Measurements from ENCODE around the gene ACTR6.
"Not testable (repeated sequence)": the region's sequence is repeated elsewhere in the genome, so short reads cannot be mapped to it uniquely, and the experiment has no call there.

The ACTR6 gene

DNA sequence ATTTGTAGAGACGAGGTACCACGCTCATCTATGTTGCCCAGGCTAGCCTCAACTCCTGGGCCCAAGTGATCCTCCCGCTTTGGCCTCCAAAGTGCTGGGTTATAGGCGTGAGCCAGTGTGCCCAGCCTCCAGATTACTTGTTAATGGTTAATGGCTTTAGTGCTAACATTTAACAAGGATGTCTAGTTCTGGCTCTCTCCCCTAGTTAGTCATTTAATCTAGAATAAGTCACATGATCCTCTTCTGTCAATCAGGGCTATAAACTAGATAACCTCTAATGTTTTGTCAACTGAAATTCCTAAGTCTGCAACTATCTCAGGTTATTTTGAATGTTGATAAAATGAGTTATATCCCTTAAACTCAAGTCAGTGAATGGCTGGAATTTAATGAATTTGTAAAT, 15.7 kb downstream of the ACTR6 start:
- in situ Hi-C loops (cut with MboI; ENCODE audit: low sequenced_read_pairs), result no loop called here

DNA sequence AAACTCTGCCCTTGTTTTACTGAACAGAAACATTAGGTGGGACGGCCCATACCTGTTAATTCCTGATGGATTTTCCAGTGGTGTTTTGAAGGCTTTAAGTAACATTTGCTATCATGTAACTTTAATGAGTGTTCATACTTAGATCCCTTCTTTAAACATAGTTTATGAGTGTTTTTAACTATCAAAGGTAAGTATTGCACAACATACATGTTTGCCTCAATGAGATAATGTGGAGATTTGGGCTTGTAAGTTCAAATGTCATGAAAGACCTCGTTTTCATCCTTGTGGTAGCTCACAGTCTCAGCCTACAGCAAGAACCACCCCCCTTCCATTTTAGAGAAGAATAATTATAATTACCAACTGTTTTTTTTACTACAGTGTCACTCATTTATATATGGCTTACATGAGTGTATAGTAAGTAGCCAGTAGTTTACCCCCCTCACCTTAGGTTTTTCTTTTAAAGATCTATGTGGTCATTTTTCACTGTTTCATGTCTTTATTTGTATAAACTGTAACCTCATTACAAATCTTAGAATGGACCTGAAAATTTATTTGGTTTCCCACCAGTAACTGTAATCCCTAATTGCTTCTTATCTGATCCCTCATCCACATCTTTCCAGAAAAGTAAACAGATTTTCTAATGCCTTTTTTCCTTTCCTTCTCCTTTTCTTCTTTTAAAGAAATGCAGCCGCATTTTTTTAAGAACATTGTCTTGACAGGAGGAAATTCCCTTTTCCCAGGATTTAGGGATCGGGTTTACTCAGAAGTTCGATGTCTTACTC, 18.9 kb downstream of the ACTR6 start:
- in situ Hi-C loops (cut with MboI; ENCODE audit: low sequenced_read_pairs), result no loop called here

DNA sequence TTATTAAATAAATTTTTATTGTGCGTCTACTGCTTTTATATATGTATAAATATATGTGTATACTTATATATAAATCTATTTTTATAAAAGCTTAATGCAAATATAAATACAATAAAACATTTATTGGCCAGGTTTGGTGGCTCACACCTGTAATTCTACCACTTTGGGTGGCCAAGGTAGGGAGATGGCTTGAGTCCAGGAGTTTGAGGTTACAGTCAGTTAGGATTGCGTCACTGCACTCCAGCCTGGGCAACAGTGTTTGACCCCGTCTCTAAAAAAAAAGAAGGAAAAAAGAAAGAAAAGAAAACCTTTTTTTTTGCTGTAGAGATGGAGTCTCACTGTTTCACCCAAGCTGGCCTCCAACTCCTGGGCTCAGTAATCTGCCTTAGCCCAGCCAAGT, 20.9 kb downstream of the ACTR6 start:
- in situ Hi-C loops (cut with MboI; ENCODE audit: low sequenced_read_pairs), result no loop called here

DNA sequence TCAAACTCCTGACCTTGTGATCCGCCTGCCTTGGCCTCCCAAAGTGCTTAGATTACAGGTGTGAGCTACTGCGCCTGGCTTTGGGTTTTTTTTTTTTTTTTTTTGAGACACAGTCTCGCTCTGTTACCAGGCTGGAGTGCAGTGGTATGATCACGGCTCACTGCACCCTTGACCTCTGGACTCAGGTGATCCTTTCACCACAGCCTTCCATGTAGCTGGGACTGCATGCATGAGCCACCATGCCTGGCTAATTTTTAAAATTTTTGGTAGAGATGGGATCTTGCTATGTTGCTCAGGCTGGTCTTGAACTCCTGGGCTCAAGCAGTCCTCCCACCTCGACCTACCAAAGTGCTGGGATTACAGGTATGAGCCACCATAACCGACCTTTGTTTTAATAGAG, 21.6 kb downstream of the ACTR6 start:
- in situ Hi-C loops (cut with MboI; ENCODE audit: low sequenced_read_pairs), result not testable (repeated sequence)

DNA sequence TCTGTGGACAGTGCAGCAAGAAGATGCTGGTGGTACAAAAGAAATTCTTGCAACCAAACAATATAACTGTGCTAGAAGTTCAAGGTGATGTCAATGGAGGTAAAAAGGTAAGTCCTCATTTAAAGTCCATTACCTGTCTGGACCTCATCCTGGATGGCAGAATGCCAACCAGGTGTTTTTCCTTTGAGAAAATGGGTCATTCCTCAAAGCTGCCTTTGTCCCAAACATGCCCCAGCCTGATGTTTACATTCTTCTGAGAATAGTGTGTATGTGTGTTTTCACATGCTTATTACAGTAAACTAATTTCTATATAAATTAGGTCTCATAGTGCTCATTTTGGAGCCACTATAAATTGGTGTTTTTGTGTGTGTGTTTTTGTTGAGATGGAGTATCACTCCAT, 24.9 kb downstream of the ACTR6 start:
- in situ Hi-C loops (cut with MboI; ENCODE audit: low sequenced_read_pairs), result no loop called here

DNA sequence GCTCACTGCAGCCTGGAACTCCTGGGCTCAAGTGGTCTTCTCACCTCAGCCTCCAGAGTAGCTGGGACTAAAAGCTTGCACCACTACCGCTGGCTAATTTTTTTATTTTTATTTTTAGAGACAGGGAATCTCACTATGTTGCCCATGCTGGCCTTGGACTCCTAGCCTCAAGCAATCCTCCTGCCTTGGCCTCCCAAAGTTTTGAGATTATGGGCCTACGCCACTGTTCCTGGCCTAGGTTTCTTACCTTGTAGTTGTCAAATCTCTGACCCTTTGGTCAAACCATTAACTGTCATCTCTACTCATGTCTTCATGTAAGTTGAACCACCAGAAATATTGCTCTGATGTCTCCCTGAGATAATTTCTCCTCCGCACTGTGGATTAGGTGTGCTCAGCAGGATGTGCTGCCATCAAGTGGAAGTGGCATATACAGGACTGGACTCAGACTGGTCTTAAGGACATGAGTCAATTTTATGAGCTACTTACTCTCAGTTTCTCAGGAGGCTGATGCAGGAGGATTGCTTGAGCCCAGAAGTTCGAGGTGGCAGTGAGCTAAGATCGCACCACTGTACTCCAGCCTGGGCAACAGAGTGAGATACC, 28.5 kb downstream of the ACTR6 start:
- in situ Hi-C loops (cut with MboI; ENCODE audit: low sequenced_read_pairs), result no loop called here

DNA sequence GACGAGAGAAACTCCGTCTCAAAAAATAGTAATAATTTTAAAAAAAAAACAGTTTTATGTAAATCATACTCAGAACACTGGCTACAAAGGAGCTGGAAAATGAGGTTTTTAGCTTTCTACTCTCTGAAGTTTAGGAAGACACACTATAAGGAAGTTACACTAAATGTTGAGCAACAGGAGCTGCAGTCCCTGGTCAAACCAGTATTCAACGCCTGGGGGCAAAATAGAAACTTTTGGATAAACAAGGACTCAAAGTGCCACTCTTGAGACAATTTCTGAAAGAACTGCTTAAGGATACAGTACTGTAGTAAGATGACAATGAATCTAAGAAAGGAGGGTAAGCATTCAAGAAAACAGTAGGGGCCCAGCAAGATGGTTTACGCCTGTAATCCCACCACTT, 29.3 kb downstream of the ACTR6 start:
- in situ Hi-C loops (cut with MboI; ENCODE audit: low sequenced_read_pairs), result no loop called here

DNA sequence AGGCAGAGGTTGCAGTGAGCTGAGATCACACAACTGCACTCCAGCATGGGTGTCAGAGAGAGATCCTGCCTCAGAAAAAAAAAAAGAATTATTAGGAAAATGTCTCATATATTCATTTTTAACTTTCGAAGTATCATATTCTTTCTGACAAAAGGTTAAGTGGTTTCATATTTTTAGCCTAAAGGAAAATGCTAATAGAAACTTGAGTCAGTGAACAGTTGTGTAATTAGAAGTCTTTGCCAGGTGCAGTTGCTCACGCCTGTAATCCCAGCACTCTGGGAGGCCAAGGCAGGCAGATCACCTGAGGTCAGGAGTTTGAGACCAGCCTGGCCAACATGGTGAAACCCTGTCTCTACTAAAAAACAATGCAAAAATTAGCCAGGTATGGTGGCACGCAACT, 31.3 kb downstream of the ACTR6 start:
- in situ Hi-C loops (cut with MboI; ENCODE audit: low sequenced_read_pairs), result not testable (repeated sequence)

DNA sequence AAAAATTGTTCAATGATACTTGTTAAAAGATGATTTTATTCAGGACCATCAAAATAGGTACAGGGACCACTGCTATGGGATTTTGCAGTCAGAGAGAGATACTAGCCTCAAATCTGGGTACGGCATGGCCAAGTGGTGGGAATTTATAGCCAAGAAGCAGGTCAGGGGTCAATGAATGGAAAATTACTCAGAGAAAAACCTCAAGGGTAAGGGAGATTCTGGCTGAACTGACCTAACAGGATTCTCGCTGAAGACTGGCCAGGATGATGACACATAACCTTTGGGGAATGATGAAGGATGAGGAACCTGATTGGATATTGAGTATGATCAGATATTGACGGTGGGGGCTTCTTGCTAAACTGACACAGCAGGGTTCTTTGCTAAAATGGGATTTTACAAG, 33.6 kb downstream of the ACTR6 start:
- in situ Hi-C loops (cut with MboI; ENCODE audit: low sequenced_read_pairs), result no loop called here

DNA sequence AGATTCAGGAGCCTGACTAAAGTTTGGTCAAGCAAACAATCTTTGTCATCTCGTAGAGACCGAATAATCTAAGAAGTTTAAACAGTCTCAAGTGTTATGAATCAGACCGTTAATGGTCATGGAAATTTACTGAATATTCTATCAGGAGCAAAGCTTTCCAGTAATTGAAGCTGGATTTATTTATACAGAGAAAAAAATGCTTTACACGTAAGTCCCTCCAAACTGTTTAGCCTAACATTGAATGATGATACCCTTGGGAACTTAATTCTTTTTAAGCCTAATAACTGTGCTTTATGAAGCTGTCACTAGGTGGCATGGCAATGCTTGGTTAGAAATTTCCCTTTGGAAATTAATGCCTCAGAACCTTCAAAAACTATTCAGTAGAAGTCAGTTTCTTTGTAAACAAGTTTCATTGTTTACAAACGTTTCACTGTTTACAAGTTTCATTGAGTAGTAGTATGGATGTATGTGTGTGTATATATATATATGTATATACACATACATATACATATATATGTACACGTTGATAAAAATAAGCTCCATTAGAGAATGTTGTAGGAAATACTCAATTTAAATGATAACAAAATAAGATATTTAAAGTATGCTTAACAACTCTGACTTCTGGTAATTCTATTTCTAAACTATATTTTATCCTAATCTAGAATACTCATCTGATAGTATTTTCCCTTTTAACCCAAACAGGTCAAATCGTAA, 34.1 kb downstream of the ACTR6 start:
- in situ Hi-C loops (cut with MboI; ENCODE audit: low sequenced_read_pairs), result no loop called here

DNA sequence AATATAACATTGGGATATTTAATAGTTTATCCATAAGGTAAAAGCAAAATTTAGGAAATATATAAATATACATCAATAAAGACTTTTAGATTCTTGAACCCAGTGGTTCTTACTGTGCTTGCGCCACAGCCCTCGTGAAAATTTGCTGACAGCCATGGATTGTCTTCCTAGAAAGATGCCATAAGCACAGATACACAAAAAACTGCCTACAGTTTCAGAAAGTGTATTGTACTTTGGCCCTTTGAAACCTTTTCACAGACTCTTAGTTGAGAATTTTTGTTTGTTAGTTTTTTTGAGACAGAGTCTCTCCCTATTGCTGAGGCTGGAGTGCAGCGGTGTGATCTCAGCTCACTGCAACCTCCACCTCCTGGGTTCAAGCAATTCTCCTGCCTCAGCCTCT, 38.2 kb downstream of the ACTR6 start:
- in situ Hi-C loops (cut with MboI; ENCODE audit: low sequenced_read_pairs), result no loop called here

DNA sequence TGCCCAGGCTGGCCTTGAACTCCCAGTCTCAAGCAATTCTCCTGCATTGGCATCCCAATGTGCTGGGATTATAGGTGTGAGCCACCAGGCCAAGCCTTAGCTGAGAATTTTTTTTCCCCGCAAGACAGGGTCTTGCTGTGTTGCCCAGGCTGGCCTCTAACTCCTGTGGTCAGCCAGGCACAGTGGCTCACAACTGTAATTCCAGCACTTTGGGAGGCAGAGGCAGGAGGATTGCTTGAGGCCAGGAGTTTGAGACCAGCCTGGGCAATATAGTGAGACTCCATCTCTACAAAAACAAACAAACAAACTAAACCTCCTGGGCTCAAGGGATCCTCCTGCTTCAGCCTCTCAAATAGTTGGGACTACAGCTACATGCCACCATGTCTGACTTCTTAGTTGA, 39.0 kb downstream of the ACTR6 start:
- in situ Hi-C loops (cut with MboI; ENCODE audit: low sequenced_read_pairs), result no loop called here

DNA sequence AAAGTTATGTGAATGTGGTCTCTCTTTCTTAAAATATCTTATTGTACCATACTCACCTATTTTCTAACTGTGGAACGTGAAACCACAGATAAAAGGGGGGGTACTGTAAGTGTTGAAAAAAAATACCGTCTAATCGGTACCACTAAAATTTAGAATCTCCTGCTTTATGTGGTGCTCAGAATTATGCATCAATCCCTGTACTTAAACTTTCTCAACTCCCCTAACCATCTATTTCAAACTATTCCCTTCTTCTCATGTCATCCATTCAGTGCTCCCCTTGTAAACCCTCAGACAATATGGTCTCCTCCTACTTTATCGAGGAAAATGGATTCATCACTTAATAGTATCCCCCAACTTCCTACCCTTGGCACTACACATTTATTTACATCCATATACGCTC, 42.5 kb downstream of the ACTR6 start:
- in situ Hi-C loops (cut with MboI; ENCODE audit: low sequenced_read_pairs), result no loop called here

DNA sequence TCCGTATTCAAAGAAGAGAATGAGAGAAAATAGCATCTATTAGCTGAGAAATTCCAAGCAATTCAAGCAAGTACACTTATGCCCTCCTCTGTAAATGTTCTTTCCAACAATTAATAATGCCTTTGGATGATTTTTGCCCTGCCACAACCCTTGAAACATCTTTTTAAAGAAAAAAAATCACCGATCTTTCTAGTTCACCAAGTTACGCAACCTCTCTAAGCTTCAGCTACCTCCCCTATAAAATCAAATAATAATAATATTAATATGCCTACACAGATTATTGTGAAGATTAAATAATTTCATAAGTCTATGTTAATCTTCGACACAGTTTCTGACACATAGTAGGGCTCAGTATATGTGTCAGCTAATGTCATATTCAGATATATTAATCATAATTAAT, 47.1 kb downstream of the ACTR6 start:
- in situ Hi-C loops (cut with MboI; ENCODE audit: low sequenced_read_pairs), result no loop called here

DNA sequence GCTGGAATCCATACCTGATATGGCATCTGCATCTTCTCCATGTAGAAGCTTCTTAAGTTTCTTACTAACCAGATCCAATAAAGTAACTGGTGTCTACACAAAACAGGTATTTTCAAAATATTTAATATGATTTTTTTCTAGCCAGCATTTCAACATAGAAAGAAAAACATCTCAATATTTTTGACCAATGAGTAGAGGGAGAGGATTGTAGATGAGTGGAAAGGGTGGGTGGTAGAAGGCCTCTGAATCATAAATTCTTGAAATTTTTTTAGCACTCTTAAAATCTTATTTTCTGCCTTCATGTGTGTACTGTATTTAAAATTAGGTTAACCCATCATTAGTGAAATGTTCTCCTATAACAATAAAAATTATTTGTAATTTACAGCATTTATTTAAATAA, 48.3 kb downstream of the ACTR6 start:
- in situ Hi-C loops (cut with MboI; ENCODE audit: low sequenced_read_pairs), result no loop called here

DNA sequence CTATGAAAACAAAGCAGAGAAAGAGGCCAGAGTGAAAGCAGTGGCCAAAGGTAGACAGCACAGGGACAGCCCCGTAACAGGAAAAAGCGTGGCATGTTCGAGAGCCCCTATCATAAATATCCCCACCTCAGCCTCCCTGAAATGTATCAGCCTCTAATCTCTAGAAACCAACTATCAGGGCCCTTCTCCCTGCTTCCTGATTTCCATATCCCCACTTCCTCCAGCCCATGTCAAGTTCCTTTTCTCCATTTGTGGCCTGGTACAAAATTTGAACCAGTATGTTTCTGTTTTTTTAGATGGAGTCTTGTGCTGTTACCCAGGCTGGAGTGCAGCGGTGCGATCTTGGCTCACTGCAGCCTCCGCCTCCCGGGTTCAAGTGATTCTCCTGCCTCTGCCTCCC, 49.3 kb downstream of the ACTR6 start:
- in situ Hi-C loops (cut with MboI; ENCODE audit: low sequenced_read_pairs), result no loop called here

DNA sequence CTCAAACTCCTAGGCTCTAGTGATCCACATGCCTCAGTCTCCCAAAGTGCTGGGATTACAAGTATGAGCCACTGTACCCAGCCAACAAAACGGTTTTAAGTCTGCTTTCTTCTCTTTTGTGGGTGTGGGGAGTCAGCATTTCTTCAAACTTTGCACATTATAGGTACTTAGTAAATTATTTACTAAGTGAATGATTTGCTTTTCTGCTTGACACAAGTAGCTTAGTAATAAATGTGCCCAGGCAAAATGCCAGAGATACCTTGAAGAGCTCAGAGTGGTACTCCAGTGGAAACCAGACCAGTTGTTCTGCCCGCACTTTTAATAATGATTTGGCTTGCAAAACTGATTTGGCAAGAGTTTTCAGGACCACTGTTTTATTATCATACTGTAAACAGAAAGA, 51.3 kb downstream of the ACTR6 start:
- in situ Hi-C loops (cut with MboI; ENCODE audit: low sequenced_read_pairs), result no loop called here

DNA sequence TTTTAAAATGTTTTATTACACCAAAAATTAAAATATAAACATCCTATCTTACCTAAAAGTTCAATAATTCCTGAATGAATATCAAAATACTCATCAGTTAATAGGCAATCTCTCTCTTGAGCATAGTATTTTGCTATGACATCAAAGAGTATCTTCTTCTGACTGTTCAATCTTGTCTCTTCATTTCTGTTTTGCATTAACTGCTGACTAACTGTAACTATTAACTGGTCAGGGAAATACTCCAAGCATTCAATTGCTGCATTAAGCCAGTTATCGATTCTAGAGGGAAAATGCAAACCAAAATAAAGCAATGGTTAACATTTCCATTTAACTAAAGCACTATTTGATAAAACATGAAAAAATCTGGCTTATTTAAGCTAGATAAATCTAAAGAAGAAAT, 52.8 kb downstream of the ACTR6 start:
- in situ Hi-C loops (cut with MboI; ENCODE audit: low sequenced_read_pairs), result no loop called here

DNA sequence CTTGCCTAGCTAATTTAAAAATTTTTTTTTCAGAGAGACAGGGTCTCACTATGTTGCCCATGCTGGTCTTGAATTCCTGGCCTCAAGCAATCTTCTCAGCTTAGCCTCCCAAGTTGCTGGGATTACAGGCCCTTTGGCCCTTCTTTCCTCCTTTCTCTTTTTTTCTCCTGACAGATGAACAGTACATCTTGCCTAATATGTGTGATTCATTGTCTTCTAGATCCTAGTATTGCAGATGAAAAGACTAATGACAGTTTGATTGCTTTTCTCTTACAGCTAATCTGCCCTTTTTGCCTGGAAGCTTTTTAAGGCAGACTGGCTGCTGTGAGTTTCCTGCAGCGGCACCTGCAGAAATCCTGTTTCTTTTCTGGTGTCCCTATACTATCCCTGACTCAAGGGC, 54.3 kb downstream of the ACTR6 start:
- in situ Hi-C loops (cut with MboI; ENCODE audit: low sequenced_read_pairs), result no loop called here

DNA sequence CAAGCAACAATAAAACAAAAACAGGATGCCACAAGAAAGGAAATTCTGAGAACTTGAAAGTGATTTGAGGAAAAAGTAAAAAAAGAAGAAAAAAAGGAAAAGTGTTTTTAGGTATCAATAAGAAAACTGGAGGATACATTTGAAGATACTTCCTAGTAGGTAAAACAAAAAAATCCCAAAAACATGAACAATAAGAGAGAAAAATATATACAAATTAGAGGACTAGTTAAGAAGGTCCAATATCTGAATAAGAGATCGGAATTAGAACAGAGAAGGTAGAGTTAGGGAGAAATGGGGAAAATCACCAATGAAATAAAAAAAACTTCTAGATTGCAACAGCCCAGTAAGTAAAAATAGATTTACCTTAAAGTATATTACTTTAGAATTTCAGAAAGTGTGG, 57.5 kb downstream of the ACTR6 start:
- in situ Hi-C loops (cut with MboI; ENCODE audit: low sequenced_read_pairs), result no loop called here

DNA sequence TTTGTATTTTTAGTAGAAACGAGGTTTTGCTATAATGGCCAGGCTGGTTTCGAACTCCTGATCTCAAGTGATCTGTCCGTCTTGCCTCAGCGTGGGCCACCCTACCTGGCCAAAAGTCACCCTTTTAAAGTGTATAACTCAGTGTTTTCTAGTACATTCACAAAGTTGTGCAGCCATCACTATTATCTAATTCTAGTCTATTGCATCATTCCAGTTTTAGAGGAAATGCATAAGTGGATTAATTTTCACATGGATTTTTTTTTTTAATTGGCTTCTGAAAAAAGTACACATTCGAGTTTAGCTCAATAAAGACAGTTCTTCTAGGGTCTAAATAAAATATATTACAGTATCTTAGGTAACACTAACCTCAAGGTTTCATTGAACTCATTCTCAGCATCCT, 62.5 kb downstream of the ACTR6 start:
- in situ Hi-C loops (cut with MboI; ENCODE audit: low sequenced_read_pairs), result no loop called here

DNA sequence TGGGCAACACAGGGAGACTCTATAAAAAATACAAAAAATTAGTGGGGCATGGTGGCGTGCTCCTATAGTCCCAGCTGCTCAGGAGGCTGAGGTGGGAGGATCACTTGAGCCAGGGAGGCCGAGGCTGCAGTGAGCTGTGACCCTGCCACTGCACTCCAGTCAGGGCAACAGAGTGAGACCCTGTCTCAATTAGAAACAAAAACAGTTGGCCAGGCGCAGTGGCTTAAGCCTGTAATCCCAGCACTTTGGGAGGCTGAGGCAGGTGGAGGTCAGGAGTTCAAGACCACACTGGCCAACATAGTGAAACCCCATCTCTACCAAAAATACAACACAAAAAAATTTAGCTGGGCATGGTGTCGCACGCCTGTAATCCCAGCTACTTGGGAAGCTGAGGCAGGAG, 64.5 kb downstream of the ACTR6 start:
- in situ Hi-C loops (cut with MboI; ENCODE audit: low sequenced_read_pairs), result not testable (repeated sequence)
